Stimulated activated CD8-positive, alpha-beta memory T cell treated with anti-CD3 and anti-CD28 coated beads, Interleukin-4, amount 100 ng/mL, for 48 hours (primary cell): ENCODE results near the gene P3H2.
"Not testable (repeated sequence)": the region's sequence is repeated elsewhere in the genome, so short reads cannot be mapped to it uniquely, and the experiment has no call there.

Experiments
- DNase-seq: peaks from one replicate; pipeline ENCODE4 v3.0.0-alpha.2; 2020

The P3H2 gene

GRCh38 chr3:190120269-190121060, at the start of gene P3H2:
TSS of gene P3H2 (minus strand) at chr3:190120897. CDS start at chr3:190120731, 166 bp downstream.
- peak; percentile 48 for DNase-seq

- no peak for DNase-seq
These were observed 49.2 kb upstream of the P3H2 start for GRCh38 chr3:190169877-190170276.

- no peak for DNase-seq
These were observed 48.5 kb upstream of the P3H2 start for GRCh38 chr3:190169243-190169642.

- no peak for DNase-seq
These were observed 47.4 kb upstream of the P3H2 start for GRCh38 chr3:190167936-190168680.

- DNase-seq: no peak
These were observed 46.3 kb upstream of the P3H2 start for GRCh38 chr3:190166948-190167347.

GRCh38 chr3:190165253-190165652, 44.6 kb upstream of the P3H2 start:
- no peak for DNase-seq

GRCh38 chr3:190162013-190162412, 41.3 kb upstream of the P3H2 start:
- DNase-seq: not testable (repeated sequence)

- DNase-seq: no peak
These were observed 39.3 kb upstream of the P3H2 start for GRCh38 chr3:190159902-190160435.

- DNase-seq: no peak
These were observed 37.6 kb upstream of the P3H2 start for GRCh38 chr3:190158261-190158660.

- no peak for DNase-seq
These were observed 35.1 kb upstream of the P3H2 start for GRCh38 chr3:190155752-190156151.

GRCh38 chr3:190150681-190151080, 30.0 kb upstream of the P3H2 start:
- no peak for DNase-seq

- not testable (repeated sequence) for DNase-seq
These were observed 29.3 kb upstream of the P3H2 start for GRCh38 chr3:190149830-190150619.

GRCh38 chr3:190144793-190145192, 24.1 kb upstream of the P3H2 start:
- not testable (repeated sequence) for DNase-seq

- no peak for DNase-seq
These were observed 21.3 kb upstream of the P3H2 start for GRCh38 chr3:190142041-190142440.

- DNase-seq: no peak
These were observed 18.7 kb upstream of the P3H2 start for GRCh38 chr3:190139365-190139764.

GRCh38 chr3:190132371-190132770, 11.7 kb upstream of the P3H2 start:
- DNase-seq: no peak

GRCh38 chr3:190131329-190131728, 10.6 kb upstream of the P3H2 start:
- no peak for DNase-seq

GRCh38 chr3:190130696-190131095, 10.0 kb upstream of the P3H2 start:
- DNase-seq: no peak

GRCh38 chr3:190130037-190130436, 9.3 kb upstream of the P3H2 start:
- DNase-seq: no peak

GRCh38 chr3:190127797-190128196, 7.1 kb upstream of the P3H2 start:
- DNase-seq: no peak

GRCh38 chr3:190127195-190127594, 6.5 kb upstream of the P3H2 start:
- DNase-seq: no peak

GRCh38 chr3:190125436-190126068, 4.9 kb upstream of the P3H2 start:
- no peak for DNase-seq

GRCh38 chr3:190124067-190124466, 3.4 kb upstream of the P3H2 start:
- no peak for DNase-seq
